Stomach (tissue), 9 donors: ENCODE measurements around the gene KLRF1. TPM values are rescaled to one million over a fixed set of nuclear protein-coding genes. Genes with fewer than 3 reads are reported as not detected.

Experiments
- DNase-seq, 2 donors: peaks; one replicate each; pipeline versions ENCODE4 v3.0.0 to v3.0.0-alpha.2; 2013 to 2019
- H3K27ac ChIP-seq, 5 donors: fragments of 200-600 bp in 4 of 5; sonication (generic) in 4 of 5; one replicate each; pipeline ENCODE4 v1.5.1; 2013 to 2019; ENCODE audit warnings: mild to moderate bottlenecking in 1 of 5, moderate library complexity in 1 of 5
- H3K27me3 ChIP-seq, 3 donors: fragments of 200-600 bp; sonication (generic); one replicate each; pipeline ENCODE4 v1.5.1; 2017 to 2019; ENCODE audit warnings: mixed run types in 1 of 3
- H3K36me3 ChIP-seq, 4 donors: fragments of 200-600 bp; sonication (generic); 1 replicate in 3 of 4; 2 replicates in 1 of 4; pipeline ENCODE4 v1.5.1; 2016 to 2019
- H3K4me1 ChIP-seq, 4 donors: fragments of 200-600 bp; sonication (generic); one replicate each; pipeline ENCODE4 v1.5.1; 2016 to 2019
- H3K4me3 ChIP-seq, 4 donors: fragments of 200-600 bp; sonication (generic) in 3 of 4; one replicate each; pipeline ENCODE4 v1.5.1; 2016 to 2019; ENCODE audit warnings: mild to moderate bottlenecking in 1 of 4
- H3K9me3 ChIP-seq, 4 donors: fragments of 200-600 bp; sonication (generic); one replicate each; pipeline ENCODE4 v1.5.1; 2016 to 2019
- CTCF ChIP-seq, 7 experiments: fragments of 450-650 bp in 4 of 7; fragments of 200-600 bp in 3 of 7; sonication (generic) in 3 of 7; IDR thresholded peaks; one replicate each; pipeline ENCODE4 v1.5.1; 2016 to 2019; ENCODE audit warnings: antibody characterized with exemption in 7 of 7, control low read depth in 2 of 7, mild to moderate bottlenecking in 1 of 7
- EP300 ChIP-seq: sonication (generic); formaldehyde crosslinking; IDR thresholded peaks from one replicate; pipeline ENCODE4 v1.6.1; 2017; ENCODE audit warnings: antibody characterized with exemption
- POLR2A ChIP-seq, 4 donors: fragments of 450-650 bp; IDR thresholded peaks; one replicate each; pipeline ENCODE4 v1.6.1; 2016; ENCODE audit warnings: antibody characterized with exemption in 4 of 4, control low read depth in 2 of 4, mild to moderate bottlenecking in 1 of 4, moderate library complexity in 1 of 4
- POLR2AphosphoS5 ChIP-seq, 3 donors: sonication (generic); formaldehyde crosslinking; IDR thresholded peaks; one replicate each; pipeline ENCODE4 v1.6.1; 2016; ENCODE audit warnings: antibody characterized with exemption in 3 of 3
- whole genome bisulfite sequencing, 5 donors: extraction: QIAGEN DNeasy Blood & Tissue Kit in 3 of 5; methylation state at CpG; one replicate each; pipeline versions ENCODE4 v1.1.5 to v1.1.7; 2013 to 2018; 5-methylcytosine and 5-hydroxymethylcytosine counted together
- intact Hi-C: fragments of 100-400 bp; cut with DNase I; formaldehyde crosslinking; loops from one replicate; pipeline ENCODE4 v1.15.1; 2023; ENCODE audit warnings: low total_unique reads
- polyA plus RNA-seq, 3 donors: library from polyadenylated mRNA; stranded (reverse); fragments of 200-250 nt; gene quantifications; one replicate each; pipeline ENCODE4 v1.2.3, GENCODE V29; 2013
- total RNA-seq, 5 donors: library from RNA; depleted of rRNA; stranded (reverse); fragments of >200 nt; gene quantifications; one replicate each; pipeline versions ENCODE4 v1.1.0 to v1.2.3, GENCODE V29; 2014 to 2016
- donor health status: healthy with polysubstance abuse.
- donor health status: Bipolar disorder and iron deficiency.
- donor health status: healthy.

Gene KLRF1
- total and polyA plus RNA-seq, 8 donors = 0.78 to 4.5 (median 2.2) TPM; not detected in 3

DNA sequence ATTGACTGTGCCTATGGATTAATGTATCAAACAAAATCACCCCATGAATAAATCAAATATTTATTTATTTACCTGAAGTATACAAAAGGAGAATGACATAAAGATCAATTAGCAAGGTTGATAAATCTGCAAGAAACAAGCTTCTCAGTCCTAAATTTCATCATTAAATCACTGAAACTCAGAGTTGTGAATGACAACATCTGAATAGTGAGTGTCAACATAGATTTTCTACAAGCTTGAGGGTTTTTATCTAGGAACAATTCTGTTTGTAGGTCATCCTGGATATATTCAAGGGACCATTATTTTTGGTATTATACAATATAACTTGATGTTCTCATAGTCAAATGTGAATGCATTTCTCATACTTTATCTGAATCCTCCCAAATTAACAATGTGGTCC lies 17.4 kb upstream of the KLRF1 start:
- intact Hi-C loops = loop anchor here (10.0 kb wide), 1 partner anchor 95 kb away; no protein-coding TSS in a partner anchor
- H3K4me3 ChIP-seq = no peak overlapping the region
- TF ChIP-seq EP300 = no peak
- no peak for TF ChIP-seq POLR2AphosphoS5 (IDR thresholded peaks at IDR 0.05)
- TF ChIP-seq CTCF (IDR thresholded peaks at IDR 0.05) = no peak
- no peak for TF ChIP-seq POLR2A (IDR thresholded peaks at IDR 0.05)

DNA sequence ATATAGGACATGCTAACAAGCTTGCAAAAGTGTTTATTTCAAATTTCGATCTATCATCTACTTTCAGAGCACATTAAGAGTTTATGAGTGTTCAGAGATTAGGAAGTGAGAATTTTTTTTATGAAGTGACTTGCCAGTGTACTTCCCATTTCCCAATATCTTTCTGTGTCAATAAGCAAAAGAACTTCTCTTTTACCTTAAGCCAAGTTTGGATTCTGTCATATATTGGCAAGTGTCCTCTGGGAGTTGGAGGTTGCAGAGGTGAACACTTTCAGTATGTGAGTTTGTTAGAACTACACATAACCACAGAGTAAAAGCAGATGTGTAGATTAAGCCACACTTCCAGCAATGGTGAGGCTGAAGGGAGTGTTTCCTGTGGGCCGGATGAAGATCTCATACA lies 16.6 kb upstream of the KLRF1 start:
- no peak for DNase-seq
- H3K4me1 ChIP-seq = peaks cover 0 to 12% (median 2%) of the 10 kb centered on the region in 4 donors
- H3K4me3 ChIP-seq = no peak overlapping the region
- TF ChIP-seq POLR2A (IDR thresholded peaks at IDR 0.05) (no peak), CTCF (IDR thresholded peaks at IDR 0.05) (no peak), POLR2AphosphoS5 (IDR thresholded peaks at IDR 0.05) (no peak), EP300 (no peak)
- peaks cover 0 to 14% (median 0%) of the 10 kb centered on the region in 3 donors for H3K27me3 ChIP-seq
- H3K9me3 ChIP-seq = no peaks in the 10 kb centered on the region
- WGBS, 5 donors = 55 to 78% (median 68%) methylated on average over 2 of the region's 2 CpGs
- no peak overlapping the region for H3K27ac ChIP-seq
- H3K36me3 ChIP-seq = no peaks in the 10 kb centered on the region
- intact Hi-C loops = loop anchor here (10.0 kb wide), 1 partner anchor 94 kb away; no protein-coding TSS in a partner anchor

More for the DNA sequence above, 17.4 kb upstream of the KLRF1 start:
- Histone ChIP-seq H3K4me1 (peaks cover 0 to 12% (median 2%) of the 10 kb centered on the region in 4 donors), H3K9me3 (no peaks in the 10 kb centered on the region), H3K27me3 (peaks cover 0 to 14% (median 0%) of the 10 kb centered on the region in 3 donors), H3K36me3 (no peaks in the 10 kb centered on the region), H3K27ac (no peak overlapping the region)
- DNase-seq = no peak

- intact Hi-C loops = loop anchor here (10.0 kb wide), 1 partner anchor 93 kb away; no protein-coding TSS in a partner anchor
- H3K4me1 ChIP-seq = peaks cover 0 to 12% (median 2%) of the 10 kb centered on the region in 4 donors
- no peak for TF ChIP-seq CTCF (IDR thresholded peaks at IDR 0.05)
- TF ChIP-seq EP300 = no peak
- TF ChIP-seq POLR2AphosphoS5 (IDR thresholded peaks at IDR 0.05) = no peak
- TF ChIP-seq POLR2A (IDR thresholded peaks at IDR 0.05) = no peak
- H3K36me3 ChIP-seq = no peaks in the 10 kb centered on the region
- WGBS, 5 donors = 84 to 93% (median 89%) methylated on average over 5 of the region's 5 CpGs
- no peak for DNase-seq
- no peaks in the 10 kb centered on the region for H3K9me3 ChIP-seq
- peaks cover 0 to 14% (median 0%) of the 10 kb centered on the region in 3 donors for H3K27me3 ChIP-seq
- H3K4me3 ChIP-seq = no peak overlapping the region
- no peak overlapping the region for H3K27ac ChIP-seq
These were observed 15.7 kb upstream of the KLRF1 start for GRCh38 chr12:9811621-9812020.

- 36 to 75% (median 43%) methylated on average over 15 to 32 of the region's 32 CpGs for WGBS, 5 donors
- H3K27me3 ChIP-seq = peaks cover 0 to 17% (median 0%) of the 10 kb centered on the region in 3 donors
- peak overlapping the region in 3 of 4 donors; percentile 31 to 35 (median 32) for H3K4me3 ChIP-seq
- no peak overlapping the region for H3K27ac ChIP-seq
- H3K4me1 ChIP-seq = peaks cover 0 to 12% (median 2%) of the 10 kb centered on the region in 4 donors
- intact Hi-C loops = loop anchor here (10.0 kb wide), 1 partner anchor 91 kb away; no protein-coding TSS in a partner anchor
- H3K9me3 ChIP-seq = no peaks in the 10 kb centered on the region
- no peak for TF ChIP-seq POLR2AphosphoS5 (IDR thresholded peaks at IDR 0.05)
- no peak for TF ChIP-seq POLR2A (IDR thresholded peaks at IDR 0.05)
- TF ChIP-seq EP300 = no peak
- peak in 5 of 7 experiments; percentile 31 to 76 (median 66) for TF ChIP-seq CTCF (IDR thresholded peaks at IDR 0.05)
- peak; percentile 78 to 79 for DNase-seq
- H3K36me3 ChIP-seq = no peaks in the 10 kb centered on the region
These were observed 13.2 kb upstream of the KLRF1 start for GRCh38 chr12:9813821-9814798.
